Liver (tissue), 9 donors: ENCODE results near the gene NUTF2. TPM values are rescaled to one million over a fixed set of nuclear protein-coding genes. Genes with fewer than 3 reads are reported as not detected.
A peak's percentile ranks its signal among the peaks of the same experiment; 100 is the strongest.

Source experiments
- DNase-seq: peaks from one replicate; pipeline ENCODE4 v3.0.0-alpha.2; 2017; ENCODE audit warnings: low spot score
- H3K27ac ChIP-seq, 2 donors: one replicate each; pipeline ENCODE4 v1.7.0; 2013; ENCODE audit warnings: inconsistent platforms in 2 of 2, low read length in 2 of 2, control low read depth in 1 of 2, low read depth in 1 of 2, mild to moderate bottlenecking in 1 of 2
- H3K27me3 ChIP-seq, 4 donors: one replicate each; pipeline versions ENCODE4 v1.6.1 to v1.7.0; 2013; ENCODE audit warnings: low read length in 3 of 4, inconsistent platforms in 1 of 4, mild to moderate bottlenecking in 1 of 4, moderate library complexity in 1 of 4; ENCODE audit not compliant: control insufficient read depth in 4 of 4, insufficient read depth in 4 of 4
- H3K36me3 ChIP-seq, 4 donors: one replicate each; pipeline versions ENCODE4 v1.6.1 to v1.7.0; 2013; ENCODE audit warnings: low read length in 3 of 4, mild to moderate bottlenecking in 3 of 4, low read depth in 1 of 4, moderate library complexity in 1 of 4; ENCODE audit not compliant: control insufficient read depth in 4 of 4, insufficient read depth in 3 of 4
- H3K4me1 ChIP-seq, 4 donors: one replicate each; pipeline versions ENCODE4 v1.6.1 to v1.7.0; 2013; ENCODE audit warnings: low read length in 3 of 4, mild to moderate bottlenecking in 3 of 4, moderate library complexity in 1 of 4; ENCODE audit not compliant: control insufficient read depth in 4 of 4, insufficient read depth in 4 of 4
- H3K4me3 ChIP-seq, 3 donors: one replicate each; pipeline versions ENCODE4 v1.6.1 to v1.7.0; 2013; ENCODE audit warnings: low read length in 3 of 3, control low read depth in 1 of 3, low read depth in 1 of 3, mild to moderate bottlenecking in 1 of 3
- H3K9ac ChIP-seq, 2 donors: one replicate each; pipeline ENCODE4 v1.7.0; 2013; ENCODE audit warnings: low read length in 2 of 2, mild to moderate bottlenecking in 2 of 2, moderate library complexity in 2 of 2, control low read depth in 1 of 2, low read depth in 1 of 2
- H3K9me3 ChIP-seq, 4 donors: one replicate each; pipeline versions ENCODE4 v1.6.1 to v1.7.0; 2013; ENCODE audit warnings: low read length in 3 of 4; ENCODE audit not compliant: control insufficient read depth in 4 of 4
- EGR1 ChIP-seq, 2 donors: IDR thresholded peaks; 2 replicates each; pipeline ENCODE4 v1.6.1; 2016 to 2018; ENCODE audit warnings: antibody characterized with exemption in 2 of 2, low read depth in 2 of 2
- FOXA2 ChIP-seq: IDR thresholded peaks from 2 replicates; pipeline ENCODE4 v1.6.1; 2016; ENCODE audit warnings: antibody characterized with exemption
- GABPA ChIP-seq, 2 donors: IDR thresholded peaks in 1 of 2; conservative IDR thresholded peaks in 1 of 2; 2 replicates each; pipeline ENCODE4 v1.6.1; 2016; ENCODE audit warnings: antibody characterized with exemption in 2 of 2, mild to moderate bottlenecking in 1 of 2, moderate library complexity in 1 of 2
- HNF4A ChIP-seq, 2 donors: conservative IDR thresholded peaks; 2 replicates each; pipeline ENCODE4 v1.6.1; 2016; ENCODE audit warnings: antibody characterized with exemption in 2 of 2, mild to moderate bottlenecking in 2 of 2
- HNF4G ChIP-seq: IDR thresholded peaks from 2 replicates; pipeline ENCODE4 v1.6.1; 2016; ENCODE audit warnings: antibody characterized with exemption
- RAD21 ChIP-seq, 2 donors: IDR thresholded peaks; 2 replicates each; pipeline ENCODE4 v1.6.1; 2016; ENCODE audit warnings: antibody characterized with exemption in 2 of 2, mild to moderate bottlenecking in 2 of 2
- REST ChIP-seq: IDR thresholded peaks from 2 replicates; pipeline ENCODE4 v1.6.1; 2016; ENCODE audit warnings: antibody characterized with exemption, mild to moderate bottlenecking
- SP1 ChIP-seq: IDR thresholded peaks from 2 replicates; pipeline ENCODE4 v1.6.1; 2018; ENCODE audit warnings: antibody characterized with exemption, mild to moderate bottlenecking
- TAF1 ChIP-seq: conservative IDR thresholded peaks from 2 replicates; pipeline ENCODE4 v1.6.1; 2016; ENCODE audit warnings: antibody characterized with exemption, mild to moderate bottlenecking
- YY1 ChIP-seq: IDR thresholded peaks from 2 replicates; pipeline ENCODE4 v1.6.1; 2016; ENCODE audit warnings: antibody characterized with exemption, mild to moderate bottlenecking
- ZBTB33 ChIP-seq: IDR thresholded peaks from 2 replicates; pipeline ENCODE4 v1.6.1; 2016; ENCODE audit warnings: antibody characterized with exemption
- WGBS: extraction: QIAGEN DNeasy Blood & Tissue Kit; methylation state at CpG from one replicate; pipeline ENCODE4 v1.1.7; 2013; 5-methylcytosine and 5-hydroxymethylcytosine counted together
- polyA plus RNA-seq, 2 donors: library from polyadenylated mRNA; stranded (reverse) in 1 of 2; unstranded in 1 of 2; fragments of 200-250 nt in 1 of 2; fragments of >200 nt in 1 of 2; fragmentation: Nextera tagmentation in 1 of 2; extraction: Ambion mirVana in 1 of 2; gene quantifications; one replicate each; pipeline versions ENCODE4 v1.2.1 to v1.2.3, GENCODE V29; 2013 to 2015
- total RNA-seq, 2 donors: library from RNA; depleted of rRNA; stranded (reverse); fragments of >200 nt; gene quantifications; one replicate each; pipeline ENCODE4 v1.2.3, GENCODE V29; 2014
- donor health status: healthy.
- donor health status: healthy.
- donor health status: healthy.
- donor health status: healthy.
- donor health status: healthy.

NUTF2 gene
- total and polyA plus RNA-seq, 4 donors: 27.4 to 69.5 (median 54.8) TPM

GRCh38 chr16:67892375-67892774, 45.6 kb downstream of the NUTF2 start (continued):
- TF ChIP-seq REST: no peak
- no peak for TF ChIP-seq EGR1 (IDR thresholded peaks at IDR 0.05; ENCODE audit: low read depth in 2 of 2)
- no peak for TF ChIP-seq HNF4G
- TF ChIP-seq TAF1: no peak

- H3K27ac ChIP-seq: peak within 1 kb of the TSS; percentile 91 to 93
These were observed 46.4 kb downstream of the NUTF2 start, which contains the start of gene PSKH1 for GRCh38 chr16:67892899-67893742. PSKH1 (plus strand) TSS chr16:67893254; CDS start chr16:67908750, 15,496 bp downstream.

More at GRCh38 chr16:67892899-67893742, 46.4 kb downstream of the NUTF2 start, which contains the start of gene PSKH1:
- H3K4me1 ChIP-seq: peaks cover 7 to 19% (median 16%) of the 10 kb centered on the region in 4 donors
- no peaks in the 10 kb centered on the region for H3K9me3 ChIP-seq
- under 1% methylated on average over 90 of the region's 90 CpGs for WGBS
- no peaks in the 10 kb centered on the region for H3K27me3 ChIP-seq
- peak in 1 of 2 donors; percentile 27 for TF ChIP-seq EGR1 (IDR thresholded peaks at IDR 0.05; ENCODE audit: low read depth in 2 of 2)
- TF ChIP-seq GABPA (IDR thresholded peaks at IDR 0.05 in 1 of 2, conservative IDR thresholded peaks at IDR 0.05 in 1 of 2): peak in 1 of 2 donors; percentile 36
- TF ChIP-seq ZBTB33: peak; percentile 43
- peak in 1 of 2 donors; percentile 36 for TF ChIP-seq HNF4A (conservative IDR thresholded peaks at IDR 0.05)
- TF ChIP-seq YY1: peak; percentile 95
- peak; percentile 52 for TF ChIP-seq SP1
- TF ChIP-seq RAD21 (IDR thresholded peaks at IDR 0.05): peak; percentile 9 to 45
- TF ChIP-seq FOXA2: no peak
- no peak for TF ChIP-seq REST
- peak; percentile 99 for DNase-seq
- peak within 1 kb of the TSS; percentile 75 to 90 for H3K9ac ChIP-seq
- H3K4me3 ChIP-seq: peak within 1 kb of the TSS; percentile 85 to 93 (median 86)
- H3K36me3 ChIP-seq: no peaks in the 10 kb centered on the region
